Measurements from ENCODE around the gene TRPM6.

DNA sequence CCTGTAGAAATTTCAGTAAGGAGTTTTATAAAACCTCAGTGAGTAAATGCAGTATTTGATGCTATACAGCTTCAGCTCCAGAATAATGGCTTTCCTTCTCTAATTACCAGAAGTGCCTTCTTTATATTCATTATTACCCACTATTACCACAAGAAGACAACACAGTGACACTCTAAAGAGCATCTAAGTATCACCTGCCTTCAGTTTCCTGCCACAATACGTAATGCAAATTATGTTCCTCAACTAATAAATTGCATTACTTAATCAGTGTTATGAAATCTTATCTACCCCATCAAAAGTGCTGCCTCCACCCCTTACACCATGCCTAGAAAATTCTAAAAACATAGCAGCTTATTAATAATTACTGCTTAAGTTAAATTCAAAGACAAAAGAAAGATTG lies 91.9 kb downstream of the TRPM6 start:
- TF ChIP-seq EZH2 (IDR thresholded peaks at IDR 0.05; ENCODE audit: borderline replicate concordance, low read depth, low read length, severe bottlenecking) = no peak
- TF ChIP-seq, protein P1, sequence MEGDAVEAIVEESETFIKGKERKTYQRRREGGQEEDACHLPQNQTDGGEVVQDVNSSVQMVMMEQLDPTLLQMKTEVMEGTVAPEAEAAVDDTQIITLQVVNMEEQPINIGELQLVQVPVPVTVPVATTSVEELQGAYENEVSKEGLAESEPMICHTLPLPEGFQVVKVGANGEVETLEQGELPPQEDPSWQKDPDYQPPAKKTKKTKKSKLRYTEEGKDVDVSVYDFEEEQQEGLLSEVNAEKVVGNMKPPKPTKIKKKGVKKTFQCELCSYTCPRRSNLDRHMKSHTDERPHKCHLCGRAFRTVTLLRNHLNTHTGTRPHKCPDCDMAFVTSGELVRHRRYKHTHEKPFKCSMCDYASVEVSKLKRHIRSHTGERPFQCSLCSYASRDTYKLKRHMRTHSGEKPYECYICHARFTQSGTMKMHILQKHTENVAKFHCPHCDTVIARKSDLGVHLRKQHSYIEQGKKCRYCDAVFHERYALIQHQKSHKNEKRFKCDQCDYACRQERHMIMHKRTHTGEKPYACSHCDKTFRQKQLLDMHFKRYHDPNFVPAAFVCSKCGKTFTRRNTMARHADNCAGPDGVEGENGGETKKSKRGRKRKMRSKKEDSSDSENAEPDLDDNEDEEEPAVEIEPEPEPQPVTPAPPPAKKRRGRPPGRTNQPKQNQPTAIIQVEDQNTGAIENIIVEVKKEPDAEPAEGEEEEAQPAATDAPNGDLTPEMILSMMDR (IDR thresholded peaks at IDR 0.05; ENCODE audit: borderline replicate concordance, extremely low read depth, low read length, poor library complexity, severe bottlenecking) = no peak
